IPS DF 4.7 (cell line): ENCODE measurements around the gene THSD4.

Experiments used
- DNase-seq: peaks from one replicate; pipeline ENCODE4 v3.0.0-alpha.2; 2013; ENCODE audit warnings: low spot score; ENCODE audit errors: extremely low read depth

THSD4 gene

GRCh38 chr15:71097890-71098289, 17.4 kb upstream of the THSD4 start:
- DNase-seq, result no peak

- no peak for DNase-seq
Observed at GRCh38 chr15:71098920-71099319, 16.4 kb upstream of the THSD4 start.

GRCh38 chr15:71103102-71103676, 12.1 kb upstream of the THSD4 start:
- no peak for DNase-seq

- no peak for DNase-seq
Observed at GRCh38 chr15:71104636-71105035, 10.6 kb upstream of the THSD4 start.

GRCh38 chr15:71105444-71105843, 9.8 kb upstream of the THSD4 start:
- no peak for DNase-seq

GRCh38 chr15:71106802-71107500, 8.3 kb upstream of the THSD4 start:
- DNase-seq, result no peak

- DNase-seq, result no peak
Observed at GRCh38 chr15:71107501-71107815, 7.8 kb upstream of the THSD4 start.

- DNase-seq, result no peak
Observed at GRCh38 chr15:71109130-71109529, 6.1 kb upstream of the THSD4 start.

GRCh38 chr15:71109905-71110304, 5.4 kb upstream of the THSD4 start:
- no peak for DNase-seq

- no peak for DNase-seq
Observed at GRCh38 chr15:71110405-71111180, 4.7 kb upstream of the THSD4 start.

GRCh38 chr15:71111181-71111565, 4.1 kb upstream of the THSD4 start:
- no peak for DNase-seq

GRCh38 chr15:71111950-71112349, 3.3 kb upstream of the THSD4 start:
- no peak for DNase-seq

- no peak for DNase-seq
Observed at GRCh38 chr15:71112429-71112828, 2.8 kb upstream of the THSD4 start.

- DNase-seq, result no peak
Observed at GRCh38 chr15:71114066-71114680, 1.1 kb upstream of the THSD4 start.

- no peak for DNase-seq
Observed at GRCh38 chr15:71115567-71116351, 488 bp downstream of the THSD4 start.

GRCh38 chr15:71116366-71116765, 1.1 kb downstream of the THSD4 start:
- DNase-seq, result no peak

GRCh38 chr15:71116942-71117341, 1.7 kb downstream of the THSD4 start:
- DNase-seq, result no peak

GRCh38 chr15:71117714-71118305, 2.5 kb downstream of the THSD4 start:
- DNase-seq, result no peak

GRCh38 chr15:71118345-71118744, 3.1 kb downstream of the THSD4 start:
- no peak for DNase-seq

- no peak for DNase-seq
Observed at GRCh38 chr15:71118881-71119632, 3.8 kb downstream of the THSD4 start.
